ENCODE results near the gene MGAT3.

Gene MGAT3

DNA sequence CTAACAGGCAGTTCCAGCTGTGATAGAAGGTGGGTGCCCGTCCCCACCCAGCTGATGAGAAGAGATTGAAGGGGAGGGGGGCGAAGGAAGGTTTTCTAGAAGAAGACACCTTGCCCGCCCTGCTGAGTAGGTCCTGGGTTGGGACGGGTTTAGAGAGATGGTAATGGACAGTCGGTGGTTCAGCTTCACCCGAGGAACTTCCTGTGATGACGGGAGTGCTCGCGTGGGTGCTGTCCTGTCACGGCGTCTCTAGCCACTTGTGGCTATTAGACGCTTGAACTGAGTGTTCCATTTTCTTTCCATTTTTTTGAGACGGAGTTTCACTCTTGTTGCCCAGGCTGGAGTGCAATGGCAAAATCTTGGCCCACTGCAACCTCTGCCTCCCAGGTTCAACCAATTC lies 27.6 kb upstream of the MGAT3 start:
- DNase-seq, result no peak

DNA sequence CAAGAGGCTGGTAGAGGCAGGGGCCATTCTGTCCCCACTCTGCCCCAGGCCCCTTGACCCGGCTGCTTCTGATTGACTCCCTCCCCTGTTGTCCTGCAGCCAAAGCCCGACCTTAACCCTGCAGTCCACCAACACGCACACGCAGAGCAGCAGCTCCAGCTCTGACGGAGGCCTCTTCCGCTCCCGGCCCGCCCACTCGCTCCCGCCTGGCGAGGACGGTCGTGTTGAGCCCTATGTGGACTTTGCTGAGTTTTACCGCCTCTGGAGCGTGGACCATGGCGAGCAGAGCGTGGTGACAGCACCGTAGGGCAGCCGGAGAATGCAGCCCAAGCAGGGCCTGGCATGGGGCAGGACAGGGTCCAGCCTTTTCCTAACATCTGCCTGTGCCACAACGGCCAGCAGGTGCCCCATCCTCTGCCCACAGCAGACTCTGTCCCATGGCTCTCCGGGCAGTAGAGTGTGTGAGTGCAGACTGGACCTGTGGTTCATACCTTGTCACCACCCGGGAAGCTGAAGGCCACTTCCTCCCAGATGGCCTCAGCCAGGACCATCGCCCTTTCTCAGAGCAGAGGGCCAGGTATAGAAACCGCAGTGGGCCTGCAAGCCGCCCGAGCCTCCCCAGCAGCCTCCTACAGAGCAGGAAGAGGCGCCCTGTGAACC lies 26.8 kb upstream of the MGAT3 start:
- DNase-seq, result no peak

- DNase-seq, result no peak
Observed at GRCh38 chr22:39430576-39431150, 26.1 kb upstream of the MGAT3 start.

DNA sequence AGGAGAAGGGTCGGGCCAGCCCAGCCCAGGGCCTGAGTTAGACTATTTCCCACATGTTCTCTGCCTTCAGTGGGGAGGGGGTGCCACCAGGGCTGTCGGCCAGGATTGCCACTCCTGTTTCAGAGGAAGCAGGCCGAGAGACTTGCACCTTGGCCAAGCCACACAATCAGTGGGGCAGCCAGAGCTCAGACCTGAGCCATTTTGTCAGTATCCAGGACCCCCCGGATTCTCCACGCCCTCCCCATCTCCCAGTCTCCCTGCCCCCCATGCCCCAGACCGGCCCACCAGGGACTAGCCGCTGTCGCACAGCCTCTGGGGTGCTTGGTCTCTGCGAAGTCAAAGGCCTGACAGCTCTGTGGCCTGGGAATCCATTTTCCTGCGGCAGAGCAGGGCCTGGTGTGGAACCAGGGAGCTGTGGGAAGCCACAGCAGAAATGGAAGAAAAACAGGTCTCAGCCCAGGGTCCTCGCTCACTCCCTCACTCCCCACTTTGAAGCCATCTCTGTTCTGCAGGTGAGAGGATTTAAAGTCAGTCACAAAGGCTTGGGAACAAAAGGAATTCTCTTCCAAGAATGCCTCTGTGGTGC lies 25.5 kb upstream of the MGAT3 start:
- DNase-seq, result no peak

DNA sequence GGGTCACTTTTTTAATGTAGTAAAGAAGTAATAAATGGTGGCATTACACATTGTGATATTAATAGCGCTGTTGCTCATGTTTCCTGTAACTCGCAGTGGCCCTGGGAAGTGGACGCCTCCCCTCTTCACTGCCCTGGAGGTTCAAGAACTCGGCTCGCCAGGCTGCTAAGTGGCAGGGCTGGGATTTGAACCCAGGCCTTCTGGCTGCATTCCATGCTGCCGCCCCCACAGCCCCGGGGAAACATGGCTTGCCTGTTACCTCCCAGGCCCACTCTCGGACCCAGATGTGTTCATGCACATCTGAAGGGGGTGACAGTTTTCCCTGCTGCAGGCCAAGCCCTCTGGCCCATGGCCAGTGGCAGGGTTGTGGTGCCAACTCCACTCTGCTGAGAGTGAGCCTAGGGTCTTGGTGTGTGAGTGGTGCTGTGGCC lies 25.0 kb upstream of the MGAT3 start:
- no peak for DNase-seq

- no peak for DNase-seq
Observed at GRCh38 chr22:39432361-39432811, 24.4 kb upstream of the MGAT3 start.

- DNase-seq, result no peak
Observed at GRCh38 chr22:39433476-39434242, 23.2 kb upstream of the MGAT3 start.

GRCh38 chr22:39434243-39434653 lies 22.6 kb upstream of the MGAT3 start:
- DNase-seq, result no peak

DNA sequence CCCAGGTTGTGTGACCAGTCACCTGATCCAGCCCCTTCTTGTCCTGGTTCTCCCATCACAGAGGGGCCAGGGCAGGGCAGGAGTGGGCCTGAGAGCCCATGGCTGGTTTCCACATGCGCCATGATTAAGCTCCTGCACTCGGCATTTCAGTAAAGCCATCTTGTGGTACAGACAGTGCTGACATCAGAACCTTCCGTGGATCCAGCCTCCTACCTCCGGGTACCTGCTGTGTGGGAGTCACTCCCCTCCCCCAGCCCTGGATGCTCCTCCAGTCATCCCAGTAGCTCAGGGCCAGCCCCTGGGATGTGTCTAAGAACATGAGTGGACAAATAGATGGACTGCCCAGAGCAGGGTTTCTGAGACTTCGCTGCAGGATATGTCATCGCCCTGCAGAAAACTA lies 22.1 kb upstream of the MGAT3 start:
- DNase-seq, result no peak

- no peak for DNase-seq
Observed at GRCh38 chr22:39435616-39436015, 21.2 kb upstream of the MGAT3 start.

DNA sequence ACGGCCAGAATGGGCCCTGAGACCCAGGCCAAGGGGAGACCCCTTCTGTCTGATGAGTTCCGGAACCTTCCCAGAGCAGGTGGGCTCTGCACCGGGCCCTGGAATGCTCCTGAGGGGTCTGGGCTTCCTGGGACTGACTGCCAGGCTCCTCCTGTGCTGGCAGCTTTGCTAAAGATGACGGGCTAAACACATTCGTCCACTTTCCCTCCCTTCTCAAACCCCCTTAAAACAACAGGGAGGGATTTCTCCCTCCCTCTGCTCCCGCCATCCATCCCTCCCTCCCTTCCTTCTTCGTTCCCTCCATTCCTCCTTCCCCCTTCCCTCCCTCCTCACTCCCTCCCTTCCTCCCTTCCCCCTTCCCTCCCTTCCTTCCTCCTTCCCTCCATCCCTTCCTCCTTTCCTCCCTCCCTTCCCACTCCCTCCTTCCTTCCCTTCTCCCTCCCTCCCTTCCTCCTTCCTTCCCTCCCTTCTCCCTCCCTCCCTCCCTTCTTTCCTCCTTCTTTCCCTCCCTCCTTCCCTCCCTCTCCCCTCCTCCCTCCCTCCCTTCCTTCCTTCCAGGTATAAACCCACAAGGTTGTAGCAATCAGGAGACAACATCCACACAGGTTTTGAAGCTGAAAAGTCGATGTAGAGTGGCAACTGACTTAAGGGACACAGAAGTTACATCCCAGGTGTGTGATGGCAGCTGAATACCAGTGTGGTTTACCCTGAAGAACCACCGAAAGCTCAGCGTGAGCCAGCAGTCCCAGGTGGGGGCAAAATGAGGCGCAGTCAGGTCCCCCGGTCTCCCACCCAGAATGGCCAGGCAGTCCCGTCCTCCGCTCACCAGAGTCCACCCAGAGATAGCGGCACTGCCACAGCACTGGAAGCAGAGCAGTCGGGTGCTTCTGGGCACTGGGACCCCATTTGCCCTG lies 18.8 kb upstream of the MGAT3 start:
- no peak for DNase-seq

- DNase-seq, result no peak
Observed at GRCh38 chr22:39439170-39439569, 17.6 kb upstream of the MGAT3 start.

DNA sequence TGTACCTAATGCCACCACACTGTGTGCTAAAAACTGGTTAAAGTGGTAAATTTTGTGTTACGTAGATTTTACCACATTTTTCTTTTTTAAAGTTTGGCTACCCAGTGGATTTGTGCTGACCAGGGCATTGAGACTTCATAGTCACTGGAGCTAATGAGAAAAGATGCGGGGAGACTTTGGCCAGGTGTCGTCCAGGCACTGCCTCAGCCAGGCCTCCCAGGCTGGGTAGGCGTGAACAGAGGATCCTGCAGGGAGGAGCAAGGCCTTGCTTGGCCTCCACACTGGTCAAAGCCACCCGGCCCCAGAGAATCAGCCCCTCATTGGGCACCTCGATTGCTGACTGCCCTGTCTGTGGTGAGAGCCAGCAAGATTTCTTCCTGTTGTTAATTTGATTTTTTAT lies 13.4 kb upstream of the MGAT3 start:
- DNase-seq, result no peak

- DNase-seq, result no peak
Observed at GRCh38 chr22:39444247-39444800, 12.5 kb upstream of the MGAT3 start.

- DNase-seq, result no peak
Observed at GRCh38 chr22:39444937-39445465, 11.8 kb upstream of the MGAT3 start.

DNA sequence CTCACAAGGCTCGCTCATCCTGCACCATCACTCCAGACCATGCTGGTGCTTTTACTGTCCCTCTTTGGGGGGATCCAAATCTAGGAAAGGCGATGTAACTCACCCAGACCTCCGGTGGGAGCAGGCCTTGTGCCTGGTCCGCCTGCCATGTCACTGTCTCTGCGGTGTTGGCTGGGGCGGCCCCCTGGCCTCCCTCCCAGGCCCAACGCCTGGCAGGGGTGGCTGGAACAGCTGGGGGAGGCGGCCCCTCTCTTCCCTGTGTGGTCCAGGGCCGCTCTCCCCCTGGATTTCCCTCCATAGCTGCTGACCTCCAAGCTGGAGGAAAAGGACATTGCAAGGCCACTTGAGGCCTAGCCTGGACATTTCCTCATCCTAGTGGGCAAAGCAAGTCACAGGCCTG lies 11.1 kb upstream of the MGAT3 start:
- no peak for DNase-seq

DNA sequence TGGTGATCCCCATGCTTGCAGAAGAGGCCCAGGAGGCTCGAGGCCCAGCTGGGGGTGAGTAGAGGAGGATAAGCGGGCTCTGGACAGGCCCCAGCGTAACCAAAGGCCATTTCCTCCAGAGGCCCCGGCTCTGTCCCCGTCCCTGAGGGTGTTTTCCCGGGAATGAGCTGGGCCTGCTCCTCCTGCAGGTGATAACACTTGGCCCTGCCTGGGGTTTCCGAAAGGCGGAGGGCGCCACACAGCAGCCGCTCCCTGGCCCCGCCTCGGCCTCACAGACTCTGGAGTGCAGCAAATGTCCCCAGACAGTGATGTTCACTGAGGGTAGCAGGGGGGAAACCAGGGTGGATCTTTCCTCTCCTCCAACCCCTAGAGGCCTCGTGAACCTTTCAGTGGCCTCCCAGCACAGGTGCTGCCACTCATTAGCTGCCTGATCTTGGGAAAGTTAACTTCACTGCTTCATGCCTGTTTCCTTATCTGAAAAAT lies 10.5 kb upstream of the MGAT3 start:
- no peak for DNase-seq

DNA sequence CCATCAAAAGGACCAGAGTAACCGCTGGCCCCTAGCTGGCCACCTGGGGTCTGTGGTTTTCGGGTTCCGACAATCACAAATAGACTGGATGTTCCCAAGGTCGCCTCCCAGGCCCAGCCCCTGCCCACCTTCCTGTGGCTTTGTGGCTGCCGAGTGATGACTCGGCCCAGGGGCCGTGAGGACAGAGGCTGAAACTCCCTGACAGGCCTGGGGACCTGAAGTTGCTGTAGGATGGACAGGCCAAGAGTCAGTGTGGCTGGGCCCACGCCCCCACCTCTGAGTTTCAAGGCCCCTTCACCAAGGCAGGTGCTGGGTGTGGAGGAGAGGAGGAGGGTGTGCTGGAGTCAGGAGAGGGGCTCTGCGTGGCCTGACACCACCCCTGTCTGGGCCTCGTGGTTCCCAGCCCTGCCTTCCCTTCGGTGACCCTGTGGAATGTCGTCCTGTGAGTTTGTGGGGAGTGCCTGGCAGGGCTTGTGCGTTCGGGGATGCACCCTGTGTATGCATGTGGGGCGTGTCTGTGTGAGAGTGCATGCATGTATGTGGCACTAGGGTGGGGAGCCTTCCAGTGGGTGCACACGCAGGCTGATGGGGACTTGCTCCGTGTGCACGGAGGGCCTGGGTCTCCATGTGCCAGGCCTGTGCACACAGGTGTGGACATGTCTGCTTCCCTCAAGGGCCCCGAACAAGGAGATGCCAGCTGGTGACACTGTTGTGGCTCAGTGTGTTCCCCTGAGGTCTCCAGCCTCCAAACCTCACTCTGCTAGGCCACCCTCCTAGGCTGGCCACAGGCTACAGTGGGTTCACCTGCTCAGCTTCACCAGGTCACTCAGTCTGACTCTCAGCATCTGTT lies 8.4 kb upstream of the MGAT3 start:
- no peak for DNase-seq

GRCh38 chr22:39449708-39450107 lies 7.1 kb upstream of the MGAT3 start:
- DNase-seq, result no peak

DNA sequence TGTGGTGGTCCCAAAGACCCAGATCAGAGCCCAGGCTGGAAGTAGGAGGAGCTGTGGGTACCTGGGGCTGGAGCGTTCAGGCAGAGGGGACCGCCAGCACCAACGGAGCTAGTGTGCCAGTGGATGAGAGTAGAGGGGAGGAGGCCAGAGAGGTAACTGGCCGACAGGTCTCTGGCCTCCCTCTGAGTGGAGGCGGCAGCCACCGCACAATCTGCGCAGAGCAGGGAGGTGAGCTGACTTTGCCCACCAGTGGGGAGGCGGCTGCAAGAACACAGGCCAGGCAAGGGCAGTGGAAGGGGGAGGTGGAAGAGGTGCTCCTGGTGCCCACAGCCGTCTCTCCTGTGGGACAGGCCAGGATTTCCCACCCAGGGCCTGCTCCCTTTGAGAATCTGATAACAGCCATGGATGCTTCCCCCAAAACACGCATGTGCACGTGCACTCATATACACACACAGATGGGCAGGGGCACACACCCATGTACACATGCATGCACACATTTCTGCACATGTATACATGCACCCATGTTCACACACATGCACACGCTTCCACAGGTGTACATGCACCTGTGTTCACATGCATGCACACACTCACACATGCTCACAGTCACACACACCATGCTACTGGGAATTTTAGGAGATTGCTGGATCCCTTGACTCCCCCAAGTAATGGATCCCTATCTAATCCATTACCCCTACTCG lies 6.4 kb upstream of the MGAT3 start:
- DNase-seq, result no peak

DNA sequence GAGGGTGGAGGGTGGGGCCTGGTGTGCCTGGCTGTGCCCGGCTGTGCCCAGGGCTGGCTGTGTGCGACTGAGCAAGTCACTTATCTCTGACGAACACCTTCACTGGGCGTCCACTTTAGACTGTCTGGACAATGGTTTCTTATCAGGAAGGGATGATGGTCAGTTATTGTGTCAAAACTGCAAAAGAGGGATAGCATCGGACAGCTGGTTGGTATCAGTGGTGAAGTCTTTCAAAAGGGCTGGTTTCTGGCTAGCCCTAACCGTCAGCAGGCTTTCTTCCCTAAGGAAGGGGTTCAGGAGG lies 4.1 kb upstream of the MGAT3 start:
- DNase-seq, result no peak
